GM12878 (cell line): ENCODE measurements around the gene MCM9. TPM values are rescaled to one million over a fixed set of nuclear protein-coding genes. Genes with fewer than 3 reads are reported as not detected.

ENCODE experiments used
- ATAC-seq: fragments of 200-7000 bp; cut with Tn5 transposase; 3 replicates; pipeline ENCODE4 v1.9.1; 2020; ENCODE audit warnings: mild to moderate bottlenecking, moderate library complexity
- BruUV-seq: library from RNA; stranded (reverse); fragments of 400-500 nt; replicated peaks from 2 replicates; lab custom pipeline; 2021; lab: Mats Ljungman, UMichigan
- CTCF ChIA-PET: fragments of 300-600 bp; sonication (Branson Sonifier 250); formaldehyde crosslinking; extraction: SDS; loops from one replicate; lab custom pipeline; 2021; ENCODE audit warnings: inconsistent platforms; lab: Yijun Ruan, JAX
- POLR2A ChIA-PET: fragments of 350-600 bp; formaldehyde crosslinking; extraction: SDS; loops from one replicate; lab custom pipeline; 2021; ENCODE audit warnings: inconsistent platforms; lab: Charles Lee
- RAD21 ChIA-PET: fragments of 300-600 bp; sonication (Branson Sonifier 250); formaldehyde crosslinking; loops from one replicate; lab custom pipeline; 2023; ENCODE audit warnings: antibody characterized with exemption; ENCODE audit not compliant: unreplicated experiment; lab: Charles Lee
- SMC1A ChIA-PET: fragments of 300-600 bp; sonication (Branson Sonifier 250); formaldehyde crosslinking; loops from one replicate; lab custom pipeline; 2023; ENCODE audit not compliant: unreplicated experiment, uncharacterized antibody; lab: Charles Lee
- DNase-seq: peaks from one replicate; pipeline ENCODE4 v3.0.0-alpha.2; 2011; ENCODE audit warnings: low read depth, low spot score
- FAIRE-seq: peaks from 3 replicates; lab custom pipeline; 2011; peaks lifted over from hg19 to GRCh38; lab: Jason Lieb, UNC
- H2AFZ ChIP-seq: 2 replicates; pipeline ENCODE4 v1.6.0; 2011; ENCODE audit warnings: low read depth, low read length, control low read depth; ENCODE audit not compliant: control insufficient read depth
- H3K27ac ChIP-seq: 2 replicates; pipeline ENCODE4 v1.5.1; 2011; ENCODE audit warnings: control low read depth; ENCODE audit not compliant: control insufficient read depth, insufficient read depth
- H3K27me3 ChIP-seq, 2 experiments: replicated peaks in 1 of 2; 2 replicates each; pipeline versions ENCODE4 v1.6.0 to v1.6.1; 2011; ENCODE audit warnings: low read length in 1 of 2; ENCODE audit not compliant: control insufficient read depth in 2 of 2, insufficient read depth in 2 of 2
- H3K36me3 ChIP-seq, 2 experiments: 2 replicates each; pipeline ENCODE4 v1.5.1; 2011; ENCODE audit warnings: low read length in 1 of 2; ENCODE audit not compliant: control insufficient read depth in 2 of 2, insufficient read depth in 2 of 2
- H3K4me1 ChIP-seq: 2 replicates; pipeline ENCODE4 v1.6.1; 2011; ENCODE audit warnings: mild to moderate bottlenecking, low read length, moderate library complexity, mixed read lengths; ENCODE audit not compliant: control insufficient read depth, insufficient read depth
- H3K4me2 ChIP-seq: 2 replicates; pipeline ENCODE4 v1.6.0; 2011; ENCODE audit warnings: control low read depth; ENCODE audit not compliant: control insufficient read depth, insufficient read depth
- H3K4me3 ChIP-seq: fragments of 200-600 bp; sonication (generic); 2 replicates; pipeline ENCODE4 v1.5.1; 2016
- H3K79me2 ChIP-seq: 2 replicates; pipeline ENCODE4 v1.6.0; 2011; ENCODE audit warnings: low read length; ENCODE audit not compliant: control insufficient read depth, insufficient read depth
- H3K9ac ChIP-seq: 2 replicates; pipeline ENCODE4 v1.8.0; 2011; ENCODE audit warnings: low read length, control low read depth, mixed read lengths; ENCODE audit not compliant: control insufficient read depth, insufficient read depth
- H3K9me3 ChIP-seq: replicated peaks from 3 replicates; pipeline ENCODE4 v1.5.1; 2011; ENCODE audit warnings: mild to moderate bottlenecking, low read length; ENCODE audit not compliant: control insufficient read depth, insufficient read depth
- H4K20me1 ChIP-seq: 2 replicates; pipeline ENCODE4 v1.6.0; 2011; ENCODE audit not compliant: control insufficient read depth, insufficient read depth
- EP300 ChIP-seq, 2 experiments: fragments of 150-350 bp in 1 of 2; IDR thresholded peaks; 2 replicates each; pipeline ENCODE4 v1.6.1; 2011 to 2012; ENCODE audit warnings: low read depth in 2 of 2, low read length in 2 of 2, borderline replicate concordance in 1 of 2, improper control_type of control experiment in 1 of 2, inconsistent platforms in 1 of 2; ENCODE audit not compliant: control insufficient read depth in 1 of 2
- NFYA ChIP-seq: IDR thresholded peaks from 2 replicates; pipeline ENCODE4 v1.6.1; 2011; ENCODE audit warnings: low read depth, mild to moderate bottlenecking, low read length, improper control_type of control experiment, borderline replicate concordance
- YBX1 ChIP-seq: fragments of 450-650 bp; IDR thresholded peaks from 2 replicates; pipeline ENCODE4 v1.6.1; 2016; ENCODE audit warnings: antibody characterized with exemption
- ZNF217 ChIP-seq: fragments of 450-650 bp; IDR thresholded peaks from 2 replicates; pipeline ENCODE4 v1.6.1; 2017; ENCODE audit warnings: antibody characterized with exemption, mild to moderate bottlenecking
- WGBS: methylation state at CpG from one replicate; pipeline ENCODE4 v1.1.6; 2016; ENCODE audit warnings: low lambda C conversion rate; ENCODE audit not compliant: insufficient replicate concordance, insufficient coverage; ENCODE audit errors: missing lambda C conversion rate; 5-methylcytosine and 5-hydroxymethylcytosine counted together
- in situ Hi-C: fragments of 300-500 bp; cut with MboI; formaldehyde crosslinking; loops from 9 replicates; pipeline ENCODE4 v1.14.3; 2018; ENCODE audit warnings: mixed read lengths
- intact Hi-C: fragments of 100-400 bp; cut with micrococcal nuclease; formaldehyde crosslinking; loops from one replicate; pipeline ENCODE4 v1.14.2; 2022; ENCODE audit not compliant: unreplicated experiment
- polyA plus RNA-seq, 11 experiments: library from polyadenylated mRNA; depleted of rRNA in 4 of 11; unstranded in 6 of 11; stranded (reverse) in 5 of 11; fragments of >200 nt; fragmentation: Nextera tagmentation in 4 of 11; fragmentation: Illumina TruSeq in 1 of 11; extraction: Ambion mirVana in 4 of 11; extraction: Trizol in 1 of 11; gene quantifications; 1 replicate in 1 of 11; 2 replicates in 10 of 11; pipeline versions ENCODE4 v1.2.1 to v1.2.3, GENCODE V29; 2011 to 2016; ENCODE audit warnings: inconsistent platforms in 2 of 11, missing spikeins in 2 of 11, low read depth in 1 of 11
- total RNA-seq, 4 experiments: library from RNA; depleted of rRNA in 3 of 4; stranded (reverse); fragments of >200 nt in 3 of 4; fragmentation: Illumina TruSeq in 1 of 4; extraction: Trizol in 1 of 4; gene quantifications; 2 replicates each; pipeline versions ENCODE4 v1.2.1 to v1.2.3, GENCODE V29; 2013 to 2021
- TF ChIP-seq, protein P1 (sequence below): fragments of 450-650 bp; IDR thresholded peaks from 2 replicates; pipeline ENCODE4 v1.6.1; 2017; ENCODE audit warnings: low read depth, mild to moderate bottlenecking, moderate library complexity
- TF ChIP-seq, protein P2 (sequence below): fragments of 450-650 bp; IDR thresholded peaks from 2 replicates; pipeline ENCODE4 v1.6.1; 2017; ENCODE audit warnings: borderline replicate concordance
- TF ChIP-seq, protein P3 (sequence below): IDR thresholded peaks from 2 replicates; pipeline ENCODE4 v1.6.1; 2011; ENCODE audit warnings: borderline replicate concordance, low read depth, mild to moderate bottlenecking, moderate library complexity, mixed read lengths, low read length; ENCODE audit not compliant: insufficient read depth; ENCODE audit errors: extremely low read length
- TF ChIP-seq, protein P4 (sequence below): IDR thresholded peaks from 2 replicates; pipeline ENCODE4 v1.6.1; 2011; ENCODE audit warnings: low read depth, low read length, improper control_type of control experiment, borderline replicate concordance
- TF ChIP-seq, protein P5 (sequence below): fragments of 450-650 bp; IDR thresholded peaks from 2 replicates; pipeline ENCODE4 v1.6.1; 2016; ENCODE audit warnings: mild to moderate bottlenecking, moderate library complexity, borderline replicate concordance

The MCM9 gene
- total and polyA plus RNA-seq, 10 of the 15 experiments (the other 5 are each of a cell fraction or from before 2014, with no cell fraction given): 3.4 to 18.5 (median 9.7) TPM

DNA sequence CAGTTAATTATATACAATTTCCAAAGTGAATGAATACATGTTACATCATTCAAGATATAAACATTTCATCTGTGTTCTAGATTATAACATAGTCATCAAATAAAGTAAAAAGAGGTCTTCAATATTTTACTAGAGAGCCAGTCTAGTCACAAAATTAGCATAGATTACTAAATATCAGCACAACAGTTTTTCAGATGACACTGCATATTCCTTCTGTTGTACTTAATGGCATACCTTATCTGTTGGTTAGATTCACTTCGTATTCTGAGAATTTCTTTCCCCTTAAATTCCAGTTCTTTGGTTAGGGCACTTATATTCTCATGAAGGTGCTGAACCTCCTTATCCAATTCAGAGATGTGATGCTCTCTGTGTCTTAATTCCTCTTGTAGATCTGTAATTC, 39.8 kb upstream of the MCM9 start (continued):
- TF ChIP-seq, protein P1, sequence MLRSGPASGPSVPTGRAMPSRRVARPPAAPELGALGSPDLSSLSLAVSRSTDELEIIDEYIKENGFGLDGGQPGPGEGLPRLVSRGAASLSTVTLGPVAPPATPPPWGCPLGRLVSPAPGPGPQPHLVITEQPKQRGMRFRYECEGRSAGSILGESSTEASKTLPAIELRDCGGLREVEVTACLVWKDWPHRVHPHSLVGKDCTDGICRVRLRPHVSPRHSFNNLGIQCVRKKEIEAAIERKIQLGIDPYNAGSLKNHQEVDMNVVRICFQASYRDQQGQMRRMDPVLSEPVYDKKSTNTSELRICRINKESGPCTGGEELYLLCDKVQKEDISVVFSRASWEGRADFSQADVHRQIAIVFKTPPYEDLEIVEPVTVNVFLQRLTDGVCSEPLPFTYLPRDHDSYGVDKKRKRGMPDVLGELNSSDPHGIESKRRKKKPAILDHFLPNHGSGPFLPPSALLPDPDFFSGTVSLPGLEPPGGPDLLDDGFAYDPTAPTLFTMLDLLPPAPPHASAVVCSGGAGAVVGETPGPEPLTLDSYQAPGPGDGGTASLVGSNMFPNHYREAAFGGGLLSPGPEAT: no peak

DNA sequence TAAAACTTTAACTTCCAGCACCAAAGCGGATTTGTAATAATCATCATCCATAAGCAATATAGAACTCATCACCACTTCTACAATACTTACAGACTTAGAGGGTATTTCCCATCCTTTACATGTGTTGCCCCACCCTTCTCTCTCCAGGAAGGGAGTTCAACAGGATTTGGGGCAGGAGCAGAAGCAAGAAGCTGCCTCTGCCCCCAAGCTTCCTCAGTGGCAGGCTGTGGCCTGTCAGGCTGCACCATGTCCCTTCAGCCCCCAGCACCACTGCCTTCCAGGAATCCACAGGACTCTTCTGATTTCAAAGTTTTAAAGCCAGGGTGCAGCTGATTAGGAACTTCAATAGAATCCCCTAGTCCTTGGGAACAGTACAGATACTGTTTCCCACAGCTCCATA, 36.7 kb upstream of the MCM9 start:
- WGBS: 95% methylated on average over 1 of the region's 1 CpG
- CTCF ChIA-PET: interaction anchor here (0.9 to 1.7 kb wide), 2 partner anchors 9 to 139 kb away, joined by 3 to 4 read pairs; no protein-coding TSS in a partner anchor
- H3K4me1 ChIP-seq: no peaks in the 10 kb centered on the region
- no peak overlapping the region for H2AFZ ChIP-seq
- TF ChIP-seq, protein P2, sequence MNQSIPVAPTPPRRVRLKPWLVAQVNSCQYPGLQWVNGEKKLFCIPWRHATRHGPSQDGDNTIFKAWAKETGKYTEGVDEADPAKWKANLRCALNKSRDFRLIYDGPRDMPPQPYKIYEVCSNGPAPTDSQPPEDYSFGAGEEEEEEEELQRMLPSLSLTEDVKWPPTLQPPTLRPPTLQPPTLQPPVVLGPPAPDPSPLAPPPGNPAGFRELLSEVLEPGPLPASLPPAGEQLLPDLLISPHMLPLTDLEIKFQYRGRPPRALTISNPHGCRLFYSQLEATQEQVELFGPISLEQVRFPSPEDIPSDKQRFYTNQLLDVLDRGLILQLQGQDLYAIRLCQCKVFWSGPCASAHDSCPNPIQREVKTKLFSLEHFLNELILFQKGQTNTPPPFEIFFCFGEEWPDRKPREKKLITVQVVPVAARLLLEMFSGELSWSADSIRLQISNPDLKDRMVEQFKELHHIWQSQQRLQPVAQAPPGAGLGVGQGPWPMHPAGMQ: no peak
- TF ChIP-seq ZNF217: no peak
- TF ChIP-seq EP300 (IDR thresholded peaks at IDR 0.05; ENCODE audit: borderline replicate concordance in 1 of 2, control insufficient read depth in 1 of 2, low read depth in 2 of 2, low read length in 2 of 2): no peak
- TF ChIP-seq, protein P3, sequence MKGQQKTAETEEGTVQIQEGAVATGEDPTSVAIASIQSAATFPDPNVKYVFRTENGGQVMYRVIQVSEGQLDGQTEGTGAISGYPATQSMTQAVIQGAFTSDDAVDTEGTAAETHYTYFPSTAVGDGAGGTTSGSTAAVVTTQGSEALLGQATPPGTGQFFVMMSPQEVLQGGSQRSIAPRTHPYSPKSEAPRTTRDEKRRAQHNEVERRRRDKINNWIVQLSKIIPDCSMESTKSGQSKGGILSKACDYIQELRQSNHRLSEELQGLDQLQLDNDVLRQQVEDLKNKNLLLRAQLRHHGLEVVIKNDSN: no peak
- no peak for TF ChIP-seq NFYA
- TF ChIP-seq YBX1: no peak
- TF ChIP-seq, protein P4, sequence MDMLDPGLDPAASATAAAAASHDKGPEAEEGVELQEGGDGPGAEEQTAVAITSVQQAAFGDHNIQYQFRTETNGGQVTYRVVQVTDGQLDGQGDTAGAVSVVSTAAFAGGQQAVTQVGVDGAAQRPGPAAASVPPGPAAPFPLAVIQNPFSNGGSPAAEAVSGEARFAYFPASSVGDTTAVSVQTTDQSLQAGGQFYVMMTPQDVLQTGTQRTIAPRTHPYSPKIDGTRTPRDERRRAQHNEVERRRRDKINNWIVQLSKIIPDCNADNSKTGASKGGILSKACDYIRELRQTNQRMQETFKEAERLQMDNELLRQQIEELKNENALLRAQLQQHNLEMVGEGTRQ: no peak
- TF ChIP-seq, protein P5, sequence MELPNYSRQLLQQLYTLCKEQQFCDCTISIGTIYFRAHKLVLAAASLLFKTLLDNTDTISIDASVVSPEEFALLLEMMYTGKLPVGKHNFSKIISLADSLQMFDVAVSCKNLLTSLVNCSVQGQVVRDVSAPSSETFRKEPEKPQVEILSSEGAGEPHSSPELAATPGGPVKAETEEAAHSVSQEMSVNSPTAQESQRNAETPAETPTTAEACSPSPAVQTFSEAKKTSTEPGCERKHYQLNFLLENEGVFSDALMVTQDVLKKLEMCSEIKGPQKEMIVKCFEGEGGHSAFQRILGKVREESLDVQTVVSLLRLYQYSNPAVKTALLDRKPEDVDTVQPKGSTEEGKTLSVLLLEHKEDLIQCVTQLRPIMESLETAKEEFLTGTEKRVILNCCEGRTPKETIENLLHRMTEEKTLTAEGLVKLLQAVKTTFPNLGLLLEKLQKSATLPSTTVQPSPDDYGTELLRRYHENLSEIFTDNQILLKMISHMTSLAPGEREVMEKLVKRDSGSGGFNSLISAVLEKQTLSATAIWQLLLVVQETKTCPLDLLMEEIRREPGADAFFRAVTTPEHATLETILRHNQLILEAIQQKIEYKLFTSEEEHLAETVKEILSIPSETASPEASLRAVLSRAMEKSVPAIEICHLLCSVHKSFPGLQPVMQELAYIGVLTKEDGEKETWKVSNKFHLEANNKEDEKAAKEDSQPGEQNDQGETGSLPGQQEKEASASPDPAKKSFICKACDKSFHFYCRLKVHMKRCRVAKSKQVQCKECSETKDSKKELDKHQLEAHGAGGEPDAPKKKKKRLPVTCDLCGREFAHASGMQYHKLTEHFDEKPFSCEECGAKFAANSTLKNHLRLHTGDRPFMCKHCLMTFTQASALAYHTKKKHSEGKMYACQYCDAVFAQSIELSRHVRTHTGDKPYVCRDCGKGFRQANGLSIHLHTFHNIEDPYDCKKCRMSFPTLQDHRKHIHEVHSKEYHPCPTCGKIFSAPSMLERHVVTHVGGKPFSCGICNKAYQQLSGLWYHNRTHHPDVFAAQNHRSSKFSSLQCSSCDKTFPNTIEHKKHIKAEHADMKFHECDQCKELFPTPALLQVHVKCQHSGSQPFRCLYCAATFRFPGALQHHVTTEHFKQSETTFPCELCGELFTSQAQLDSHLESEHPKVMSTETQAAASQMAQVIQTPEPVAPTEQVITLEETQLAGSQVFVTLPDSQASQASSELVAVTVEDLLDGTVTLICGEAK: no peak
- SMC1A ChIA-PET: no interaction called here
- ATAC-seq (no peak), DNase-seq (no peak), FAIRE-seq (no peak)
- no peaks in the 10 kb centered on the region for H3K36me3 ChIP-seq
- H3K4me3 ChIP-seq: no peak overlapping the region
- no peaks in the 10 kb centered on the region for H3K79me2 ChIP-seq
- intact Hi-C loops: no loop called here
- H4K20me1 ChIP-seq: no peaks in the 10 kb centered on the region
- POLR2A ChIA-PET: no interaction called here
- RAD21 ChIA-PET: no interaction called here
- H3K27me3 ChIP-seq: no peaks in the 10 kb centered on the region
- in situ Hi-C loops: loop anchor here (25.0 kb wide), 1 partner anchor 141 kb away; no protein-coding TSS in a partner anchor
- H3K4me2 ChIP-seq: no peak overlapping the region
- H3K9ac ChIP-seq: no peak overlapping the region
- H3K27ac ChIP-seq: no peak overlapping the region
- H3K9me3 ChIP-seq: no peaks in the 10 kb centered on the region
- no TSS peak for BruUV-seq
